DMS153 (cell line): Measurements from ENCODE around the gene STRIP1.
"Not testable (repeated sequence)": the region's sequence is repeated elsewhere in the genome, so short reads cannot be mapped to it uniquely, and the experiment has no call there.

Source experiments
- DNase-seq: peaks from one replicate; lab custom pipeline; 2025; lab: John Stamatoyannopoulos, UW

STRIP1 gene

DNA sequence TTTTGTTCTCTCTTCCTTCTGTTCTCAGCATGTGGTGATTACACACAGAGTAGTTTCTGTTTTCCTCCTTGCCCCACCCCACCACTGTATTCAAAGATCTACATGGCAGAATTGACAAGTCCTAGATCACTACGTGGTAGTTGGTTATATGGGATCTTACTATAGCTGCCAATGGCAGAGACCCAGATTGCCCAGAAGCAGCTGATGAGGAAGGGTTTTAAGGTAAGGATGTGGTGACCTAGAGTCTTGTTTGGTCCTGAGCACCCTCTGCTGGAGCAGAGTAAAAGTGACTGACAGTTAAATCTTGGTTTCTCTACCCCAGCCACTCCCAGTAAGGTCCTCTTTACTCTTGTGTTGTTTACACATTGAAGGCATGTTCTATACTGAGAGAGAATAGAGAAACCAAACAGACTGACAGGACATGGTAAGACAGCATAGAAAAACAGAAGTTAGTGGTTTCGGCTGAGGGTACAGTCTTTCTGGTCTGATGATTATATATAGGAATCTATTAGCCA is 22.8 kb upstream of the STRIP1 start:
- no peak for DNase-seq

GRCh38 chr1:110012100-110012780 is 22.2 kb upstream of the STRIP1 start:
- no peak for DNase-seq

DNA sequence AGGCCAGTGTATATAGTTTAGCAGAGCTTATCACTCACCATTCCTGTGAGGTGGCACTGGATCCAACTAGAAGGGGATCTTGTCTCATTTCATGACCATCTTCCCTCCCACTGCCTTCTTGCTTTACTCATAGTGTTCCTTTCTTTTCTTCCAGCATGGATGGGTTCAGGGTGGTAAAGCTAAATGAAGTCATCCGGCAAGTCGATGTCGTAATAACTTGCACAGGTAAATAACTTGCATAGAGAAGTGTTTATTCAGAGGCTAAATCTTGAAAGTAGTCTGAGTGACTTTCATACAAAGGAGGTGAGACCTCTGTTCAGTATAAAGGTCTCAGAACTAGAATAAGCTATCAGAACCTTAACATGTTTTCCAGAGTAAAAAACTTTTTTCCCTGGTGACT is 16.6 kb upstream of the STRIP1 start:
- DNase-seq, result no peak

DNA sequence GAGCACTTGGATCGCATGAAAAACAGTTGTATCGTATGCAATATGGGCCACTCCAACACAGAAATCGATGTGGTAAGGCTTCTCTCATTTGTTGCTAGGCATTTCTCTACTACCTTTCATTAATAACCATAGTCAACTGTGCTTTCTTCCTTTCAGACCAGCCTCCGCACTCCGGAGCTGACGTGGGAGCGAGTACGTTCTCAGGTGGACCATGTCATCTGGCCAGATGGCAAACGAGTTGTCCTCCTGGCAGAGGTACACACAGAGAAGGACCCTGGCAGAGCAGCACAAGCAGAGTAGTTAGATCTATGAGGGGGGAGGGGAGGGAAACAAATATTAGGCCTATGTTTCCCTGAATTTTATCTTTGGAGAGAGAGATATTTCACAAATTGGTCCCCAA is 16.0 kb upstream of the STRIP1 start:
- no peak for DNase-seq

DNA sequence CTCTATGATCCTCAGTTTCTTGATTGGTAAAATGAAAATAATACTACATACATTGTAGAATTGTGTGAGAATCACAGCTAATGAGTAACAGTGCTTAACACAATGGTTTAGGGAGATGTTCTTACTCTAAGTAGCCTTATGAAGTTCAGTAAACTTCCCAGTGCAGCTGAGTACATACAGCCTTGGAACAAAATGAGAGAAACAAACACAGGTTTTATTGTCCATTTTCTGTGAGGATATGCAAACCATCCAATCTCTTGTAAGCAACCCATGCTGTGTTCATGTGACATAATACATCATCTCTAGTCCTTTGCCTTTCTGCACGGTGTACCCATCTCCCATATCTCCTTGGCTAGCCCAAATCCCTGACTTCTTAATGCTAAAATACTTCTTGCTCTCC is 14.7 kb upstream of the STRIP1 start:
- no peak for DNase-seq

DNA sequence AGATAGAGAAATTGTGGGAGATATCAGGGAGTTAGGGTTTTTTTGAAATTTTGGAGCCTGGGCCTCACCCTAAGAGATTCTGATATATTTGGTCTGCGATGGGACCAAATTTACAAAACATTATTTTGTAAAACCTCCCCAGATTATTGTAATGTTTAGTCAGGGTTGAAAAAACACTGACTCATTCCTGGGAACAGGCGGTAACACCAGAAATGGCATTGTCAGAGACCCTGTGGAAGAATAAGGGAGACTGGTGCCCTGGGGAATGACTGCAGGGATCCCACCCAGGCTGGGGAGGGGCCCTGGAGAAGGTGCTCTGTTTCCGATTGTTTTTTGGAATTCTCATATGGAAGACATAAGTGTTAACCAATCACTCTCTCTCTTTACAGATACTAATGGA is 13.1 kb upstream of the STRIP1 start:
- no peak for DNase-seq

GRCh38 chr1:110024613-110025012 is 9.8 kb upstream of the STRIP1 start:
- no peak for DNase-seq

DNA sequence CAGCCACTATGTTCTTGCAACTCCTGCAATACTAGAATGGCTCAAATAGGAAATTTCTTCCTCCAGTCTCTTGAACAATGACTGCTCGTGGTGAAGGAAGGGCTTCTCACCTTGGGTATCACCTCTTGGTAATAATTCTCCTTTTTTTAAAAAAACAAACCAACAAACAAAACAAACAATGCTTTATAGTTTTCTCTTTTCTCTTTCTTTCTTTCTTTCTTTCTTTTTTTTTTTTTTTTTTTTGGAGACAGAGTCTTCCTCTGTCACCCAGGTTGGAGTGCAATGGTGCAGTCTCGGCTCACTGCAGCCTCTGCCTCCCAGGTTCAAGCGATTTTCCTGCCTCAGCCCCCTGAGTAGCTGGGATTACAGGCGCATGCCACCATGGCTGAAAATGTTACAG is 3.7 kb upstream of the STRIP1 start:
- not testable (repeated sequence) for DNase-seq

- DNase-seq, result no peak
Measured at GRCh38 chr1:110032327-110032726, 2.1 kb upstream of the STRIP1 start.

GRCh38 chr1:110033421-110033820 is 1.0 kb upstream of the STRIP1 start:
- DNase-seq, result no peak

DNA sequence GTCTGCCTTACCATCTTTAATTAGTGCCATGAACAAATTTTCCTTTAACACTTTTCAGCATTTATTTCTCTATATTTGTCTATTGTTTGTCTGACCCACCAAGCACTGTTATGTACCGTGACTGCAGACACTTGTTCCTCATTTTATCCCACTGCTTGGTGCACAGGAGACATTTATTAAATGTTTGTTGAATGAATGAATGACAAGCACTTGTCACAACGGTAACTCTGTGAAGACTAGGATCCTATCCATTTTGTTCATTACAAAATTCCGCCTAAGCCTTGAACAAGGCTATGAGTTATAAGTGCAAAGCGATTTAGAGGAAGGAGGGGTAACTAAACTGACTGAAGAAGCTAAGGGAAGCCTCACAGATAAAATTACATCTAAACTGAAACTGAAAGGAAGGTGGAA is 379 bp upstream of the STRIP1 start:
- DNase-seq, result no peak

DNA sequence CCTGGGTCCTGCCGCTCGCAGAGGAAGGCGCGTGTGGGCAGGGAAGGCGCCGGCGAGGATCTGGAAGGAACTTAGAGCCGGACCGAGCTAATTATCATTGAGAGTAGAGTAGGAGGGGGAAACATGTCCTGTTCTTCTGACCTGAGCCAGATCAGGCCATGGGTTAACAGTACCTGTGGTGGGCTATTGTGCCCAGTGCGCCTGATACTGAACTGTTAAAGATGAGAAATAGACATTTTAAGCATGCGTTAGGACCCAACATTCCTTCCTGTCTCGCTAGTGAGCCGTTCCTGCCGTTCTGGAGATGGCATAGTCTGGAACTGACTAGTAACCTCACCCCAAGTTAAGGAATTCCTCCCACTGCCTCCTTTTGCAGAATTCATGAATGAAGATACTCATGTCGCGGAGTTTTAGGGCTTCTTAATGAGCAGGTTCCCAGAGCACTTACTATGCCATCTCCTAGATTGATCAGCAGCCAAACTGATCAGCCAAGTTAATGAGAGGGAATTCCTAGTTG is 870 bp downstream of the STRIP1 start:
- DNase-seq, result no peak

DNA sequence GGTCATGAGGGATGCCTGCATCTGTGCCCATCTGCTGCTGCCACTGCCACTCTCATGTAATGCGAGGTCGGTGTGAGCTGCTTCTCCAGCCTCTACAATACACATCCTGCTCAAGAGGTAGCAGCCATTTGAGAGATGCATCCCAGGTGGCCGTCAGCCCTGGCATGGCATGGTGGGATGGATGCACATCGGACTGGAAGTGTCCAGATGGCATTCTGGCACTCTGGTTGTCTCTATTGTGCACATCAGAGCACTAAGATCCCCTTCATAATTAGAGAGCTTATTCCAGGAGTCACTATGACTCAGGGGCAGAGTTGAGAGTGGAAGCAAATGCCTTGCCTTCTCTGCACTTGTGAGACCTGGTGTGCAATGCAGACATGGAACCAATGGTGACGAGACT is 3.8 kb downstream of the STRIP1 start:
- DNase-seq, result no peak

- no peak for DNase-seq
Measured at GRCh38 chr1:110039641-110040040, 5.2 kb downstream of the STRIP1 start.

DNA sequence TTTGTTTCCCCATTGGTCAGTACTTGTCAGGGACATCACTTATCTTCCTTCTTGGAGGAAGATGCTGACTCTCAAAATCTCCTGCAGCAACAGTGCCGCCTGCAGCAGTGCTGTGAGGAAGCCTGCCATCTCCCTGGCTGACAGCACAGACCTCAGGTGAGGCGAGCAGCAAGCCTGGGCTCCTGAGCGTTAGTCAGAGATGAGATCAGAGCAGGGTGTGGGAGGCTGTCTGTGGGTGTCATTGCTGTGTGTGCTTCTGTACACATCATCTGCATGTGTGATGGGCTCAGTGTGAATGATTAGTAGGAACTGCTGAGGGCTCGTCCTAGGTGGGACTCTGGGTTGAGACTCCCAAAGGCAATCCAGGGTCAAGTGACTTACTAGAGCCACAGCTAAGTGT is 6.1 kb downstream of the STRIP1 start:
- no peak for DNase-seq

DNA sequence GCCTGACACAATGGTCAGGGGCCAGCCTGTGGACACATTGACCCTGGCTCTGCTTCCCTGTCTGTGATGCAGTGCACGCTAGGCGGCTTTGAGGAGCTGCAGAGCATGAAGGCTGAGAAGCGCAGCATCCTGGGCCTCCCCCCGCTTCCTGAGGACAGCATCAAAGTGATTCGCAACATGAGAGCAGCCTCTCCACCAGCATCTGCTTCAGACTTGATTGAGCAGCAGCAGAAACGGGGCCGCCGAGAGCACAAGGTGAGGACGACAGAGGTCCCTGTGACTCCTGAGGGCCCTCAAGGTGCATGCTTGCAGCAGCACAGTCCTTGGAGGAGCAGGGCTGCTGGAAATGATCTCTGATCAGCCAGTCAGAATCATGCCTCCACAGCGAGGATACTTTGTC is 8.6 kb downstream of the STRIP1 start:
- DNase-seq, result no peak

- DNase-seq, result no peak
Measured at GRCh38 chr1:110047463-110047862, 13.0 kb downstream of the STRIP1 start.

GRCh38 chr1:110048240-110048639 is 13.8 kb downstream of the STRIP1 start:
- no peak for DNase-seq

GRCh38 chr1:110048923-110049601 is 14.6 kb downstream of the STRIP1 start:
- no peak for DNase-seq

- DNase-seq, result no peak
Measured at GRCh38 chr1:110049801-110050601, 15.6 kb downstream of the STRIP1 start.

DNA sequence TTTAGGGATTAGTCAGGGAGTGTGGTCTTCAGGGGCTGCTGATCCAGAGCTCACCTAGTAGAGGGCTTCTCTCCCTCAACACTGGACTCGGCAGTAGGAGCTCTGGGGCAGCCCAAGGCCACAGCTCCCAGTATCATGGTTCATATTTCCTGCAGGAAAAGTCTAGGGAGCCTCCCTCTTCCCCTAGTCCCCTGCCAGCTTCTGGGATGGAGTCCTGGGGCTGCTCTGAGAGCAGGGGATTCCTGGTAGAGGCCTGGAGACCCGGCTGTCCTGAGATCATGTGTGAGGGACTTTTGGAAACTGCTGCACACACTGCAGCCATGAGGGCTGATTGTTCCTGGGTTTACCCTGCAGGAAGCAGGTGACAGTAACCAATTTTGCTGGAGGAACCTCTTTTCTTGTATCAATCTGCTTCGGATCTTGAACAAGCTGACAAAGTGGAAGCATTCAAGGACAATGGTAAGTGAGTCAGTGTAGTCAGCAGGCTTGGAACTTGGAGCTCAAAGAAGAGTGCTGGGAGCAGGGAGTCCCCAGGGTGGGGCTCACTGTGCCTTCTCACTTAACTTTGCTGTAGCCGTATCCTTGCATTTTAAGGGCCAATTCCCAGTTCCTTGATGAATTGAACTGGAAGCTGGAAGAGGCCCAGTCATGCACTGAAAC is 16.3 kb downstream of the STRIP1 start:
- no peak for DNase-seq

GRCh38 chr1:110051262-110051648 is 16.8 kb downstream of the STRIP1 start:
- DNase-seq, result no peak
